KMS-11 (cell line): ENCODE results near the gene ARPC4.

ENCODE experiments used
- H2AFZ ChIP-seq: fragments of 200-600 bp; sonication (generic); 2 replicates; pipeline ENCODE4 v1.6.1; 2016; ENCODE audit warnings: antibody characterized with exemption, mixed run types, low read depth
- H3K27ac ChIP-seq: fragments of 200-600 bp; sonication (generic); 2 replicates; pipeline ENCODE4 v1.6.1; 2016; ENCODE audit warnings: mild to moderate bottlenecking, mixed run types
- H3K27me3 ChIP-seq: fragments of 200-600 bp; sonication (generic); 2 replicates; pipeline ENCODE4 v1.6.1; 2017; ENCODE audit warnings: mild to moderate bottlenecking, low read depth, mixed run types, moderate library complexity; ENCODE audit not compliant: insufficient read depth
- H3K36me3 ChIP-seq: fragments of 200-600 bp; sonication (generic); 2 replicates; pipeline ENCODE4 v1.6.1; 2017; ENCODE audit warnings: mild to moderate bottlenecking, mixed run types; ENCODE audit not compliant: insufficient read depth
- H3K4me1 ChIP-seq: fragments of 200-600 bp; sonication (generic); 2 replicates; pipeline ENCODE4 v1.6.1; 2016; ENCODE audit warnings: mild to moderate bottlenecking, low read depth, mixed run types; ENCODE audit not compliant: poor library complexity, severe bottlenecking
- H3K4me2 ChIP-seq: fragments of 200-600 bp; sonication (generic); 2 replicates; pipeline ENCODE4 v1.7.0; 2016; ENCODE audit warnings: mild to moderate bottlenecking, mixed run types
- H3K4me3 ChIP-seq: fragments of 200-600 bp; sonication (generic); IDR thresholded peaks from 2 replicates; pipeline ENCODE4 v1.6.1; 2017; ENCODE audit warnings: low read depth, low read length, mixed read lengths; ENCODE audit not compliant: insufficient read depth
- H3K79me2 ChIP-seq: fragments of 200-600 bp; sonication (generic); 2 replicates; pipeline ENCODE4 v1.6.1; 2016; ENCODE audit warnings: low read depth, mixed run types; ENCODE audit not compliant: insufficient read depth
- H3K9ac ChIP-seq: fragments of 200-600 bp; sonication (generic); 2 replicates; pipeline ENCODE4 v1.6.1; 2016; ENCODE audit warnings: mild to moderate bottlenecking, mixed run types
- H4K20me1 ChIP-seq: fragments of 200-600 bp; sonication (generic); 2 replicates; pipeline ENCODE4 v1.6.1; 2016; ENCODE audit warnings: mild to moderate bottlenecking, mixed run types; ENCODE audit not compliant: insufficient read depth
- TF ChIP-seq, protein P1 (sequence below): fragments of 200-600 bp; sonication (generic); conservative IDR thresholded peaks from 2 replicates; pipeline ENCODE4 v1.6.1; 2017; ENCODE audit warnings: low read depth, mild to moderate bottlenecking, antibody characterized with exemption, low read length, moderate library complexity, mixed read lengths

The ARPC4 gene

DNA sequence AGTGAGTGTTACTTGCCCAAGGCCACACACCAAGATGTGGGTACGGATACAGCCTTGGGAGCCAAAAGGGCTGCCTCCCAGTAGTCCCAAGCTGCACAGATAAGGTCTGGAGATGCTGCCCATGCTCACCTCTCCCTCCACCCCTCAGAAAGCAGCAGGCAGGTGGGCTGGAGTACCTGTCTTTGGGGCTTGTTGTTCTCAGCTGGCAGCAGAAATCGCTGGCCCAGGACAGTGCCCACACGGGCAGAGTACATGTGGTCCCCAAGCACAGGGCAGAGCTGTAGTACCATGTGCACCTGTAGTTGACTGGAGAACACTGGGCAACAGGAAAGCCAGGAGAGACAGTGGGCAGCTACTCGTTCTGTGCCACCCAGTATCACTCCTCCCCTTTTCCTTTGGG is 46.0 kb downstream of the ARPC4 start:
- Histone ChIP-seq H3K4me2 (no peak overlapping the region), H3K4me3 (no peak overlapping the region), H3K79me2 (no peaks in the 10 kb centered on the region), H3K9ac (no peak overlapping the region), H2AFZ (no peak overlapping the region), H3K27me3 (no peaks in the 10 kb centered on the region), H4K20me1 (no peaks in the 10 kb centered on the region), H3K36me3 (no peaks in the 10 kb centered on the region), H3K27ac (no peak overlapping the region), H3K4me1 (no peaks in the 10 kb centered on the region)
- TF ChIP-seq, protein P1, sequence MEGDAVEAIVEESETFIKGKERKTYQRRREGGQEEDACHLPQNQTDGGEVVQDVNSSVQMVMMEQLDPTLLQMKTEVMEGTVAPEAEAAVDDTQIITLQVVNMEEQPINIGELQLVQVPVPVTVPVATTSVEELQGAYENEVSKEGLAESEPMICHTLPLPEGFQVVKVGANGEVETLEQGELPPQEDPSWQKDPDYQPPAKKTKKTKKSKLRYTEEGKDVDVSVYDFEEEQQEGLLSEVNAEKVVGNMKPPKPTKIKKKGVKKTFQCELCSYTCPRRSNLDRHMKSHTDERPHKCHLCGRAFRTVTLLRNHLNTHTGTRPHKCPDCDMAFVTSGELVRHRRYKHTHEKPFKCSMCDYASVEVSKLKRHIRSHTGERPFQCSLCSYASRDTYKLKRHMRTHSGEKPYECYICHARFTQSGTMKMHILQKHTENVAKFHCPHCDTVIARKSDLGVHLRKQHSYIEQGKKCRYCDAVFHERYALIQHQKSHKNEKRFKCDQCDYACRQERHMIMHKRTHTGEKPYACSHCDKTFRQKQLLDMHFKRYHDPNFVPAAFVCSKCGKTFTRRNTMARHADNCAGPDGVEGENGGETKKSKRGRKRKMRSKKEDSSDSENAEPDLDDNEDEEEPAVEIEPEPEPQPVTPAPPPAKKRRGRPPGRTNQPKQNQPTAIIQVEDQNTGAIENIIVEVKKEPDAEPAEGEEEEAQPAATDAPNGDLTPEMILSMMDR, result no peak

DNA sequence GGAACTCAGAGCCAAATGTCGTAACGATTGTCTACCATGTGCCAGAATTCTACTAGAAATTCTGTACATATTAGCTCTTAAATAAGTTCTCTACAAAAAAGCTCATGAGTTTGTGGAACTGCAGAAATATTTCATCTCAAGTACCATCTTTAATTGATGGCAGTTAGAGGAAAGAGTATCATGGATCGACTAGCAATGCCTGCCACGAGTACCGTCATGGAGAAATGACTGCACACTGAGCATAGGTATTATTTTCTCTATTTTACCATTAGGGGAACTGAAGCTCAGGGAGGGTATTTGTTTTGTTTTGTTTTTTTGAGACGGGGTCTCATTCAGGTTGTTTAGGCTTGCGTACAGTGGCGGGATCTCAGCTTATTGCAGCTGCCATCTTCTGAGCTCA is 48.1 kb downstream of the ARPC4 start:
- Histone ChIP-seq H3K27ac (no peak overlapping the region), H3K27me3 (no peaks in the 10 kb centered on the region), H3K4me3 (no peak overlapping the region), H3K79me2 (no peaks in the 10 kb centered on the region), H4K20me1 (no peaks in the 10 kb centered on the region), H3K4me1 (no peaks in the 10 kb centered on the region), H3K36me3 (no peaks in the 10 kb centered on the region), H3K9ac (no peak overlapping the region), H2AFZ (no peak overlapping the region), H3K4me2 (no peak overlapping the region)
- TF ChIP-seq, protein P1, result no peak

DNA sequence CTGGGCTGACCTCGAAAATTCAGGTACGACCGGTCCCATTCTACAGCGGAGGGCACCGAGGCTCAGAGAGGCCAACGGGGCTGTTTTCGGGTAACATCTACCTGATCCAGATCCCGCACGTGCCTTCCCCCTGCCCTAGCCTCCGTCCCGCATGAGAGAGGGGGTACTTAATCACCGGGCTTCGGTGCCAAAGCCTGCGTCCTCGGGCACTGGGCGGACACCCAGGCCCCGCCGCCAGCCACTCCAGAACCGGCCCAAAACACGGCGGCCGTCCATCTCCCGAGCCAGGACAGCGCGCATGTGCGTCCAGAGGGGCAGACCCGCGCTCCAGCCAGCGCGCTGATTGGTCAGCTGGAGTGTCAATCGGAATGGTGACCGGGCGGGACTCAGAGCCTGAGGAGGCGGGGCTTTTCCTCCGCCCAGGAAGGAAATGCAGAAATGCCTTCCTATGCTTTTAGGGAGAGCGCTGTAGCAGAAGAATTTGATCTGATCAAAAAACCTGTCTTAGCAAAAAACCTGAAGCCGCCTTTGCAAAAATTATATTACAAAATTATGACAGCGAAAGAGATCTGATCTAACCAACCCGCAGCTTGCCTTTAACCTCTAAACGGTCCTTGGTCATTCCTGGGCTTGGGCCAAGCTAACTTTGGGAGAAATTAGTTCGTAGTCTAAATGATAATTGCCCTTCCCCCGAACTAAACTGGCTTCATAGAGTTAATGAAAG is 51.0 kb downstream of the ARPC4 start, which contains the start of gene RPUSD3:
TSS of gene RPUSD3 (minus strand) at position 294 of the 724 bp plus-strand sequence. CDS start at position 276, 18 bp downstream.
- TF ChIP-seq, protein P1, result no peak
- H3K36me3 ChIP-seq, result no peaks in the 10 kb centered on the region
- peak within 1 kb of the TSS; percentile 69 for H3K4me2 ChIP-seq
- H3K4me3 ChIP-seq, result peak within 1 kb of the TSS; percentile 92
- peak within 1 kb of the TSS; percentile 73 for H2AFZ ChIP-seq
- no peaks in the 10 kb centered on the region for H3K4me1 ChIP-seq
- H3K27me3 ChIP-seq, result no peaks in the 10 kb centered on the region
- H3K79me2 ChIP-seq, result no peaks in the 10 kb centered on the region
- peak within 1 kb of the TSS; percentile 58; the same call in 1 of the 2 replicates for H3K9ac ChIP-seq
- no peaks in the 10 kb centered on the region for H4K20me1 ChIP-seq
- H3K27ac ChIP-seq, result no peak within 1 kb of the TSS

DNA sequence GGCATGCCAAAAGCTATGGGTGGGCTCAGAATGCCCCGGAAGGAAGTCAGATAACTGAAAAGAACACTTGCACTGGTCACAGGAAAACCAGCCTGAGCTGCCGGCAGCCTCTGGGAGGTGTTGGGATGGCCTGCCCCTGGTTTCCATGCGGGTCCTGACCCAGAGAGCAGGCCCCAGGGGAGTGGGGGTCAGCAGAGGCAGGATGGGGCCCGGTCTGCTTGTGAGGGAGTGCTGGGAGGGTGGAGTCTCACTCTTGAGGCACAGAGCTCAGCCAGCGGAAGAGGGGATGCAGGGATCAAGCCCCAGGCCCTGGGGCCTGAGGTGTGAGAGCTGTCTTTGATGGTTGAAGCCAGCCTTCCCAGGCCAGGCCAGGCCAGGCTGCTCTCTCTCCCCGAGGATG is 53.3 kb downstream of the ARPC4 start:
- Histone ChIP-seq H2AFZ (no peak overlapping the region), H3K9ac (no peak overlapping the region), H3K79me2 (no peaks in the 10 kb centered on the region), H3K36me3 (no peaks in the 10 kb centered on the region), H3K4me2 (no peak overlapping the region), H3K27ac (no peak overlapping the region), H3K4me1 (no peaks in the 10 kb centered on the region), H3K27me3 (no peaks in the 10 kb centered on the region), H3K4me3 (no peak overlapping the region), H4K20me1 (no peaks in the 10 kb centered on the region)
- TF ChIP-seq, protein P1, result no peak
